Ovary (tissue), 9 donors: Measurements from ENCODE around the gene GNB2. TPM values are rescaled to one million over a fixed set of nuclear protein-coding genes. Genes with fewer than 3 reads are reported as not detected.

ENCODE experiments used
- DNase-seq, 5 donors: peaks; one replicate each; pipeline ENCODE4 v3.0.0-alpha.2; 2019 to 2020
- H3K27ac ChIP-seq, 2 donors: fragments of 200-600 bp; one replicate each; pipeline versions ENCODE4 v1.5.1 to v1.8.0; 2019 to 2022
- H3K27me3 ChIP-seq: fragments of 200-600 bp; one replicate; pipeline ENCODE4 v1.8.0; 2022
- H3K36me3 ChIP-seq: fragments of 200-600 bp; sonication (generic); one replicate; pipeline ENCODE4 v1.5.1; 2019
- H3K4me1 ChIP-seq: one replicate; pipeline ENCODE4 v1.8.1; 2013; ENCODE audit warnings: mild to moderate bottlenecking, moderate library complexity; ENCODE audit not compliant: insufficient read depth
- H3K4me3 ChIP-seq: fragments of 200-600 bp; sonication (generic); one replicate; pipeline ENCODE4 v1.5.1; 2017
- H3K9me3 ChIP-seq, 2 donors: fragments of 200-600 bp in 1 of 2; sonication (generic) in 1 of 2; one replicate each; pipeline versions ENCODE4 v1.5.1 to v1.8.1; 2013 to 2019; ENCODE audit warnings: mild to moderate bottlenecking in 1 of 2, moderate library complexity in 1 of 2
- EP300 ChIP-seq: sonication (generic); formaldehyde crosslinking; IDR thresholded peaks from one replicate; pipeline ENCODE4 v1.6.1; 2017; ENCODE audit warnings: antibody characterized with exemption
- POLR2A ChIP-seq: fragments of 450-650 bp; IDR thresholded peaks from one replicate; pipeline ENCODE4 v1.6.1; 2017; ENCODE audit warnings: antibody characterized with exemption, mild to moderate bottlenecking, moderate library complexity
- WGBS, 3 donors: extraction: QIAGEN DNeasy Blood & Tissue Kit in 1 of 3; methylation state at CpG; one replicate each; pipeline versions ENCODE4 v1.1.5 to v1.1.7; 2013 to 2017; 5-methylcytosine and 5-hydroxymethylcytosine counted together
- intact Hi-C, 4 donors: fragments of 100-400 bp; cut with DNase I; formaldehyde crosslinking; loops; one replicate each; pipeline versions ENCODE4 v1.11.0 to v1.15.1; 2022 to 2023
- polyA plus RNA-seq, 2 donors: library from polyadenylated mRNA; stranded (reverse); fragments of 200-250 nt in 1 of 2; fragments of 350-450 nt in 1 of 2; fragmentation: Illumina TruSeq in 1 of 2; extraction: RNeasy Lipid Tissue Mini Kit (QIAGEN cat#74804) in 1 of 2; gene quantifications; one replicate each; pipeline ENCODE4 v1.2.3, GENCODE V29; 2013 to 2014
- total RNA-seq, 7 donors: library from RNA; depleted of rRNA in 2 of 7; stranded (reverse); fragments of >200 nt in 2 of 7; fragmentation: NEBNext Ultra II Directional in 3 of 7; extraction: Animal tissue kit (Norgen Biotek cat#: 25700) in 3 of 7; gene quantifications; one replicate each; pipeline versions ENCODE4 v1.1.0 to v1.2.4, GENCODE V29; 2016 to 2023
- TF ChIP-seq, protein P1 (sequence below), 3 donors: fragments of 450-650 bp in 2 of 3; fragments of 200-600 bp in 1 of 3; IDR thresholded peaks; one replicate each; pipeline versions ENCODE4 v1.5.1 to v1.8.0; 2016 to 2022; ENCODE audit warnings: antibody characterized with exemption in 3 of 3, mild to moderate bottlenecking in 1 of 3
- donor health status: DM: no; HTN: no; CAD: no; lungs with moderate emphysema.
- donor health status: DM: no; HTN: no; CAD: no.
- donor health status: Bipolar disorder and iron deficiency.
- donor health status: DM: yes; HTN: yes; CAD: no.
- donor health status: DM: no; HTN: no; CAD: no.
- donor health status: DM: yes; HTN: yes; CAD: no.

GNB2 gene
- total and polyA plus RNA-seq, 9 donors: 18.9 to 281 (median 216) TPM

GRCh38 chr7:100726996-100727761 is 53.6 kb downstream of the GNB2 start:
- Histone ChIP-seq H3K27ac (no peak overlapping the region), H3K9me3 (no peaks in the 10 kb centered on the region), H3K27me3 (no peaks in the 10 kb centered on the region), H3K4me1 (no peaks in the 10 kb centered on the region), H3K4me3 (no peak overlapping the region), H3K36me3 (no peaks in the 10 kb centered on the region)
- intact Hi-C loops: loop anchor here in 2 of 4 donors (10.0 kb wide), 1 partner anchor 262 kb away; the partner anchor contains the start of gene SPACDR (in 2 of the 2)
- WGBS, 3 donors: 45 to 59% (median 59%) methylated on average over 12 of the region's 12 CpGs
- TF ChIP-seq, protein P1, sequence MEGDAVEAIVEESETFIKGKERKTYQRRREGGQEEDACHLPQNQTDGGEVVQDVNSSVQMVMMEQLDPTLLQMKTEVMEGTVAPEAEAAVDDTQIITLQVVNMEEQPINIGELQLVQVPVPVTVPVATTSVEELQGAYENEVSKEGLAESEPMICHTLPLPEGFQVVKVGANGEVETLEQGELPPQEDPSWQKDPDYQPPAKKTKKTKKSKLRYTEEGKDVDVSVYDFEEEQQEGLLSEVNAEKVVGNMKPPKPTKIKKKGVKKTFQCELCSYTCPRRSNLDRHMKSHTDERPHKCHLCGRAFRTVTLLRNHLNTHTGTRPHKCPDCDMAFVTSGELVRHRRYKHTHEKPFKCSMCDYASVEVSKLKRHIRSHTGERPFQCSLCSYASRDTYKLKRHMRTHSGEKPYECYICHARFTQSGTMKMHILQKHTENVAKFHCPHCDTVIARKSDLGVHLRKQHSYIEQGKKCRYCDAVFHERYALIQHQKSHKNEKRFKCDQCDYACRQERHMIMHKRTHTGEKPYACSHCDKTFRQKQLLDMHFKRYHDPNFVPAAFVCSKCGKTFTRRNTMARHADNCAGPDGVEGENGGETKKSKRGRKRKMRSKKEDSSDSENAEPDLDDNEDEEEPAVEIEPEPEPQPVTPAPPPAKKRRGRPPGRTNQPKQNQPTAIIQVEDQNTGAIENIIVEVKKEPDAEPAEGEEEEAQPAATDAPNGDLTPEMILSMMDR (IDR thresholded peaks at IDR 0.05): no peak
- TF ChIP-seq POLR2A (no peak), EP300 (no peak)
- DNase-seq: no peak

DNA sequence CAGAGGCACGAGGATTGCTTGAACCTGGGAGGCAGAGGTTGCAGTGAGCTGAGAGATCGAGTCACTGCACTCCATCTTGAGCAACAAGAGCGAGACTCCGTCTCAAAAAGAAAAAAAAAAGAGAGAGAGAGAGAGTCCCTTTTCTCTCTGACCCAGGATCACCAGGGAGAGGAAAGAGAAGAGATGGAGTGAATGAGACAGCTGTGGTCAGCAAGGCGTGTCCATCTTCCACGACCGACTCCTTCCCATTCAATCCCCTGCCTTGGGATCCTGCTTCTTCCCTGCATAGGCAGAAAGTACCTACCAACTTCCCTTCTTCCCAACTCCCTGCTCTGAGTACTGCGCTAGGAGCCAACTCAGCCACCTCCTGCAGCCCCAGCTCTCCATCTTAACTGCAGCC is 54.7 kb downstream of the GNB2 start:
- intact Hi-C loops: loop anchor here in 2 of 4 donors (10.0 kb wide), 1 partner anchor 263 kb away; the partner anchor contains the start of gene SPACDR (in 2 of the 2)
- Histone ChIP-seq H3K4me1 (no peaks in the 10 kb centered on the region), H3K36me3 (no peaks in the 10 kb centered on the region), H3K27me3 (no peaks in the 10 kb centered on the region), H3K9me3 (no peaks in the 10 kb centered on the region), H3K27ac (no peak overlapping the region), H3K4me3 (no peak overlapping the region)
- TF ChIP-seq EP300: no peak
- no peak for TF ChIP-seq POLR2A
- TF ChIP-seq, protein P1 (IDR thresholded peaks at IDR 0.05): no peak
- DNase-seq: no peak
- WGBS, 3 donors: 76 to 81% (median 80%) methylated on average over 8 of the region's 8 CpGs

Other genes starting within 250 kb of the GNB2 start
- 1 to 10 TPM; 2.6 to 6.5 (median 5.0) TPM for gene ZCWPW1, start 245.0 kb upstream of the GNB2 start, total RNA-seq
- gene ZCWPW1, start 245.0 kb upstream of the GNB2 start, polyA plus RNA-seq: 1 to 10 TPM; 8.2 to 9.3 TPM
- 10 to 100 TPM; 29.4 to 60.6 (median 44.7) TPM for gene MEPCE, start 243.9 kb upstream of the GNB2 start, total RNA-seq
- 10 to 100 TPM; 30.0 to 48.9 TPM for gene MEPCE, start 243.9 kb upstream of the GNB2 start, polyA plus RNA-seq
- 10 to 100 TPM; 31.8 to 48.5 (median 39.1) TPM for gene PPP1R35, start 237.2 kb upstream of the GNB2 start, total RNA-seq
- gene PPP1R35, start 237.2 kb upstream of the GNB2 start, polyA plus RNA-seq: 10 to 100 TPM in 1 of 2 donors, 1 to 10 TPM in 1; 2.7 to 39.8 TPM
- 1 to 10 TPM in 2 of 7 donors, under 1 TPM in 4, not detected in 1; 0.45 to 3.0 (median 0.87) TPM for gene SPACDR, start 209.5 kb upstream of the GNB2 start, total RNA-seq
- gene SPACDR, start 209.5 kb upstream of the GNB2 start, polyA plus RNA-seq: under 1 TPM; 0.25 to 0.71 TPM
- 10 to 100 TPM; 19.8 to 57.3 (median 47.5) TPM for gene TSC22D4, start 194.5 kb upstream of the GNB2 start, total RNA-seq
- gene TSC22D4, start 194.5 kb upstream of the GNB2 start, polyA plus RNA-seq: 10 to 100 TPM in 1 of 2 donors, 1 to 10 TPM in 1; 6.5 to 40.4 TPM
- gene NYAP1, start 189.8 kb upstream of the GNB2 start, total RNA-seq: 10 to 100 TPM in 1 of 7 donors, 1 to 10 TPM in 6; 3.8 to 10.1 (median 8.5) TPM
- 1 to 10 TPM in 1 of 2 donors, under 1 TPM in 1; 0.28 to 4.8 TPM for gene NYAP1, start 189.8 kb upstream of the GNB2 start, polyA plus RNA-seq
- 100 to 1,000 TPM in 1 of 7 donors, 10 to 100 TPM in 6; 44.7 to 115 (median 61.5) TPM for gene AGFG2, start 134.5 kb upstream of the GNB2 start, total RNA-seq
- gene AGFG2, start 134.5 kb upstream of the GNB2 start, polyA plus RNA-seq: 10 to 100 TPM; 10.0 to 55.9 TPM
- 10 to 100 TPM in 2 of 7 donors, 1 to 10 TPM in 5; 3.2 to 10.1 (median 7.2) TPM for gene SAP25, start 99.8 kb upstream of the GNB2 start, total RNA-seq
- gene SAP25, start 99.8 kb upstream of the GNB2 start, polyA plus RNA-seq: 1 to 10 TPM in 1 of 2 donors, not detected in 1; 4.0 TPM
- gene LRCH4, start 87.6 kb upstream of the GNB2 start, total RNA-seq: 100 to 1,000 TPM in 3 of 7 donors, 10 to 100 TPM in 4; 65.2 to 133 (median 90.6) TPM
- 10 to 100 TPM in 1 of 2 donors, 1 to 10 TPM in 1; 3.5 to 50.3 TPM for gene LRCH4, start 87.6 kb upstream of the GNB2 start, polyA plus RNA-seq
- gene FBXO24, start 87.4 kb upstream of the GNB2 start, total RNA-seq: 1 to 10 TPM in 3 of 7 donors, under 1 TPM in 4; 0.34 to 2.2 (median 0.84) TPM
- gene FBXO24, start 87.4 kb upstream of the GNB2 start, polyA plus RNA-seq: under 1 TPM; 0.33 to 0.63 TPM
- gene PCOLCE, start 71.4 kb upstream of the GNB2 start, total RNA-seq: 100 to 1,000 TPM in 3 of 7 donors, 10 to 100 TPM in 4; 24.3 to 185 (median 67.5) TPM
- gene PCOLCE, start 71.4 kb upstream of the GNB2 start, polyA plus RNA-seq: 10 to 100 TPM; 42.4 to 56.2 TPM
- gene MOSPD3, start 61.2 kb upstream of the GNB2 start, total RNA-seq: 10 to 100 TPM in 6 of 7 donors, 1 to 10 TPM in 1; 9.4 to 27.7 (median 24.7) TPM
- gene MOSPD3, start 61.2 kb upstream of the GNB2 start, polyA plus RNA-seq: 10 to 100 TPM in 1 of 2 donors, 1 to 10 TPM in 1; 9.2 to 24.4 TPM
- gene TFR2, start 32.2 kb upstream of the GNB2 start, total RNA-seq: under 1 TPM in 4 of 7 donors, not detected in 3; 0.12 to 0.79 (median 0.26) TPM
- gene TFR2, start 32.2 kb upstream of the GNB2 start, polyA plus RNA-seq: under 1 TPM; 0.06 to 0.13 TPM
- not detected for gene ACTL6B, start 17.3 kb upstream of the GNB2 start, total RNA-seq
- not detected for gene ACTL6B, start 17.3 kb upstream of the GNB2 start, polyA plus RNA-seq
- gene GIGYF1, start 20.5 kb downstream of the GNB2 start, total RNA-seq: 10 to 100 TPM; 23.1 to 93.0 (median 63.2) TPM
- gene GIGYF1, start 20.5 kb downstream of the GNB2 start, polyA plus RNA-seq: 10 to 100 TPM in 1 of 2 donors, 1 to 10 TPM in 1; 7.0 to 45.1 TPM
- gene POP7, start 32.4 kb downstream of the GNB2 start, total RNA-seq: 10 to 100 TPM; 13.8 to 29.2 (median 22.2) TPM
- 10 to 100 TPM; 11.1 to 26.5 TPM for gene POP7, start 32.4 kb downstream of the GNB2 start, polyA plus RNA-seq
- gene EPO, start 46.7 kb downstream of the GNB2 start, total RNA-seq: under 1 TPM in 2 of 7 donors, not detected in 5; 0.20 to 0.25 TPM
- gene EPO, start 46.7 kb downstream of the GNB2 start, polyA plus RNA-seq: under 1 TPM in 1 of 2 donors, not detected in 1; 0.05 TPM
- not detected for gene ZAN, start 59.9 kb downstream of the GNB2 start, total RNA-seq
- gene ZAN, start 59.9 kb downstream of the GNB2 start, polyA plus RNA-seq: not detected
- 100 to 1,000 TPM in 3 of 7 donors, 10 to 100 TPM in 4; 31.0 to 119 (median 89.8) TPM for gene EPHB4, start 153.8 kb downstream of the GNB2 start, total RNA-seq
- gene EPHB4, start 153.8 kb downstream of the GNB2 start, polyA plus RNA-seq: 10 to 100 TPM; 24.4 to 38.2 TPM
- gene SLC12A9, start 179.0 kb downstream of the GNB2 start, total RNA-seq: 10 to 100 TPM; 10.1 to 31.8 (median 26.9) TPM
- 10 to 100 TPM in 1 of 2 donors, 1 to 10 TPM in 1; 4.7 to 20.9 TPM for gene SLC12A9, start 179.0 kb downstream of the GNB2 start, polyA plus RNA-seq
- gene TRIP6, start 193.6 kb downstream of the GNB2 start, total RNA-seq: 10 to 100 TPM; 42.9 to 98.8 (median 82.0) TPM
- 10 to 100 TPM; 17.3 to 72.5 TPM for gene TRIP6, start 193.6 kb downstream of the GNB2 start, polyA plus RNA-seq
- 100 to 1,000 TPM in 5 of 7 donors, 10 to 100 TPM in 2; 74.2 to 191 (median 149) TPM for gene SRRT, start 201.4 kb downstream of the GNB2 start, total RNA-seq
- gene SRRT, start 201.4 kb downstream of the GNB2 start, polyA plus RNA-seq: 100 to 1,000 TPM in 1 of 2 donors, 10 to 100 TPM in 1; 45.8 to 111 TPM
- gene UFSP1, start 216.0 kb downstream of the GNB2 start, total RNA-seq: 1 to 10 TPM; 2.9 to 7.9 (median 4.7) TPM
- 1 to 10 TPM in 1 of 2 donors, under 1 TPM in 1; 0.38 to 1.8 TPM for gene UFSP1, start 216.0 kb downstream of the GNB2 start, polyA plus RNA-seq
- 10 to 100 TPM in 2 of 7 donors, 1 to 10 TPM in 4, under 1 TPM in 1; 0.48 to 15.3 (median 4.9) TPM for gene ACHE, start 222.1 kb downstream of the GNB2 start, total RNA-seq
- 1 to 10 TPM in 1 of 2 donors, under 1 TPM in 1; 0.37 to 1.8 TPM for gene ACHE, start 222.1 kb downstream of the GNB2 start, polyA plus RNA-seq